ENCODE data around the gene GLB1L3. TPM values are rescaled to one million over a fixed set of nuclear protein-coding genes. Genes with fewer than 3 reads are reported as not detected.

The GLB1L3 gene
- total RNA-seq, 1 experiment from 2014 or later, result not detected

DNA sequence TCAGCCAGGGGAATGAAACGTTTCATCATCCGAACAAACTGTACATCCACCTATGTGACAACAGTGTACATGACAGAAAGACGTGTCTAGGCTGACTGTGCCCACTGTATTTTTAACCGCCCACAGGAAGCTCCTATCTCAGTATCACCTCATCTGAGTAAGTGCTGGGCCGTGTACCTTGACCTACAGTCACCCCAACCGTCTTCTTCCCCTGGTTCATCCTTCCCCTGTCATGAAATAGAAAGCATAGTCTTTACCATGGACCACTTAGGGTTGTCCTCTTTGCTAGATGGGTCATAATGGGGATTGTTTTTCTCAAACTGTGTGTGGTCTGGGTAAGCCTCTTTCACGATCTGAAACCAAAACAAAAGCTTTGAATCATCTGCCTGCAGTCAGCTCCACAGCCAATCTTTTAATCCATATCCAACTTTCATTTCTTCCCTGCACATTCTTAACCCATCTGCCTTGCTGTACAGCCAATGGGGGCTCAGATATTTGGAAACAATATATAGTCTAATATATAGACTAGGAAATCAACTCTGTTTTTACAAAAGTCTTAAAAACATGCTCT, 27.2 kb upstream of the GLB1L3 start:
- no peaks in the 10 kb centered on the region for H3K9me3 ChIP-seq (ENCODE audit: control insufficient read depth in 1 of 2, insufficient read depth in 1 of 2, low read depth in 1 of 2, low read length in 2 of 2)
- H3K36me3 ChIP-seq (ENCODE audit: control insufficient read depth in 1 of 2, insufficient read depth in 2 of 2, low read length in 2 of 2), result peaks cover 14 to 19% of the 10 kb centered on the region in 2 experiments
- DNase-seq (ENCODE audit: low read depth, low spot score) (no peak), ATAC-seq (no peak)
- RAD21 ChIA-PET (ENCODE audit: low non-redundant PET in 1 of 2, low total read pairs in 2 of 2, uncharacterized antibody in 2 of 2, unreplicated experiment in 2 of 2), result no interaction called here
- CTCF ChIA-PET, result no interaction called here
- no peaks in the 10 kb centered on the region for H4K20me1 ChIP-seq (ENCODE audit: insufficient read depth)
- H3K4me1 ChIP-seq (ENCODE audit: control insufficient read depth in 1 of 2, insufficient read depth in 2 of 2, low read length in 2 of 2), result no peaks in the 10 kb centered on the region; a peak in 1 of 4 replicates
- no peak overlapping the region for H3K4me2 ChIP-seq (ENCODE audit: low read length)
- H3K9ac ChIP-seq (ENCODE audit: low read length), result no peak overlapping the region
- H3K79me2 ChIP-seq (ENCODE audit: insufficient read depth, low read length), result peaks cover 6% of the 10 kb centered on the region
- no peak overlapping the region for H3K4me3 ChIP-seq (replicated peaks in 1 of 2; ENCODE audit: low read depth in 1 of 2, low read length in 2 of 2)
- no peaks in the 10 kb centered on the region for H3K27me3 ChIP-seq (ENCODE audit: insufficient read depth, low read length)
- BruUV-seq (replicated peaks), result no TSS peak
- H2AFZ ChIP-seq (ENCODE audit: low read depth, low read length, poor library complexity, severe bottlenecking), result no peak overlapping the region
- POLR2A ChIA-PET, result no interaction called here
- intact Hi-C loops (cut with micrococcal nuclease), result no loop called here
- TF ChIP-seq EGR1 (IDR thresholded peaks at IDR 0.05; ENCODE audit: low read depth) (no peak), FOSL1 (IDR thresholded peaks at IDR 0.05; ENCODE audit: low read depth) (no peak), EZH2phosphoT487 (IDR thresholded peaks at IDR 0.05; ENCODE audit: borderline replicate concordance) (no peak)
- no peaks in the 10 kb centered on the region for H3K9me2 ChIP-seq (ENCODE audit: insufficient read depth)
- no peak overlapping the region for H3K27ac ChIP-seq (ENCODE audit: low read depth, low read length)

DNA sequence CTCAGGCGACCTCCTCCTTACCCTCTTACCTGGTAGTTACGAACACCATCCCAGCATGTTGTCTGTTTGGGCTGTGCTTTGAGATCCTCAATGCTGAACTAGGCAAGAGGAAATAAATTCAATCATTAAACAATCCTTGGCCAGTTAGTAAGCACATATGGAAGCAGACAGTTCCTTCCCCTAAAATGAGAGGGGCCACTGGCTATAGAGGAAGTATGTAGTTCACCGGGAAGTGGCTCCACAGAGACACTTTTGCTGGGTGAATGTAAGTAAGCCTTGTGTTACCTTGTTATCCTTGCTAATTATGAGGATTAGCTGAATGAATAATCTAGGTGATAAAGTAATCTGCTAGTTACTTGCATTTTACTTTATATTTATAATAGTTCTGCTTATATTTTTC, 25.9 kb upstream of the GLB1L3 start:
- no peak overlapping the region for H3K9ac ChIP-seq (ENCODE audit: low read length)
- POLR2A ChIA-PET, result no interaction called here
- RAD21 ChIA-PET (ENCODE audit: low non-redundant PET in 1 of 2, low total read pairs in 2 of 2, uncharacterized antibody in 2 of 2, unreplicated experiment in 2 of 2), result no interaction called here
- no peak overlapping the region for H2AFZ ChIP-seq (ENCODE audit: low read depth, low read length, poor library complexity, severe bottlenecking)
- no peaks in the 10 kb centered on the region for H3K27me3 ChIP-seq (ENCODE audit: insufficient read depth, low read length)
- CTCF ChIA-PET, result no interaction called here
- no peak overlapping the region for H3K4me3 ChIP-seq (replicated peaks in 1 of 2; ENCODE audit: low read depth in 1 of 2, low read length in 2 of 2)
- H3K9me2 ChIP-seq (ENCODE audit: insufficient read depth), result no peaks in the 10 kb centered on the region
- H3K27ac ChIP-seq (ENCODE audit: low read depth, low read length), result no peak overlapping the region
- intact Hi-C loops (cut with micrococcal nuclease), result loop anchor here (10.0 kb wide), 2 partner anchors 325 kb away; no protein-coding TSS in a partner anchor
- no peak for ATAC-seq
- no peaks in the 10 kb centered on the region for H4K20me1 ChIP-seq (ENCODE audit: insufficient read depth)
- H3K79me2 ChIP-seq (ENCODE audit: insufficient read depth, low read length), result peaks cover 18% of the 10 kb centered on the region
- H3K4me2 ChIP-seq (ENCODE audit: low read length), result no peak overlapping the region
- no peak for TF ChIP-seq EZH2 (IDR thresholded peaks at IDR 0.05)
- TF ChIP-seq, protein P1, sequence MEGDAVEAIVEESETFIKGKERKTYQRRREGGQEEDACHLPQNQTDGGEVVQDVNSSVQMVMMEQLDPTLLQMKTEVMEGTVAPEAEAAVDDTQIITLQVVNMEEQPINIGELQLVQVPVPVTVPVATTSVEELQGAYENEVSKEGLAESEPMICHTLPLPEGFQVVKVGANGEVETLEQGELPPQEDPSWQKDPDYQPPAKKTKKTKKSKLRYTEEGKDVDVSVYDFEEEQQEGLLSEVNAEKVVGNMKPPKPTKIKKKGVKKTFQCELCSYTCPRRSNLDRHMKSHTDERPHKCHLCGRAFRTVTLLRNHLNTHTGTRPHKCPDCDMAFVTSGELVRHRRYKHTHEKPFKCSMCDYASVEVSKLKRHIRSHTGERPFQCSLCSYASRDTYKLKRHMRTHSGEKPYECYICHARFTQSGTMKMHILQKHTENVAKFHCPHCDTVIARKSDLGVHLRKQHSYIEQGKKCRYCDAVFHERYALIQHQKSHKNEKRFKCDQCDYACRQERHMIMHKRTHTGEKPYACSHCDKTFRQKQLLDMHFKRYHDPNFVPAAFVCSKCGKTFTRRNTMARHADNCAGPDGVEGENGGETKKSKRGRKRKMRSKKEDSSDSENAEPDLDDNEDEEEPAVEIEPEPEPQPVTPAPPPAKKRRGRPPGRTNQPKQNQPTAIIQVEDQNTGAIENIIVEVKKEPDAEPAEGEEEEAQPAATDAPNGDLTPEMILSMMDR (IDR thresholded peaks at IDR 0.05 in 2 of 3, conservative IDR thresholded peaks at IDR 0.05 in 1 of 3; ENCODE audit: borderline replicate concordance in 1 of 3, insufficient read depth in 1 of 3, low read depth in 2 of 3, low read length in 2 of 3), result no peak
- TF ChIP-seq ZNF274 (IDR thresholded peaks at IDR 0.05; ENCODE audit: low read depth, low read length), result no peak
- TF ChIP-seq FOSL1 (IDR thresholded peaks at IDR 0.05; ENCODE audit: low read depth), result no peak
- TF ChIP-seq, protein P2, sequence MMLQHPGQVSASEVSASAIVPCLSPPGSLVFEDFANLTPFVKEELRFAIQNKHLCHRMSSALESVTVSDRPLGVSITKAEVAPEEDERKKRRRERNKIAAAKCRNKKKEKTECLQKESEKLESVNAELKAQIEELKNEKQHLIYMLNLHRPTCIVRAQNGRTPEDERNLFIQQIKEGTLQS (IDR thresholded peaks at IDR 0.05), result no peak
- TF ChIP-seq, protein P3, sequence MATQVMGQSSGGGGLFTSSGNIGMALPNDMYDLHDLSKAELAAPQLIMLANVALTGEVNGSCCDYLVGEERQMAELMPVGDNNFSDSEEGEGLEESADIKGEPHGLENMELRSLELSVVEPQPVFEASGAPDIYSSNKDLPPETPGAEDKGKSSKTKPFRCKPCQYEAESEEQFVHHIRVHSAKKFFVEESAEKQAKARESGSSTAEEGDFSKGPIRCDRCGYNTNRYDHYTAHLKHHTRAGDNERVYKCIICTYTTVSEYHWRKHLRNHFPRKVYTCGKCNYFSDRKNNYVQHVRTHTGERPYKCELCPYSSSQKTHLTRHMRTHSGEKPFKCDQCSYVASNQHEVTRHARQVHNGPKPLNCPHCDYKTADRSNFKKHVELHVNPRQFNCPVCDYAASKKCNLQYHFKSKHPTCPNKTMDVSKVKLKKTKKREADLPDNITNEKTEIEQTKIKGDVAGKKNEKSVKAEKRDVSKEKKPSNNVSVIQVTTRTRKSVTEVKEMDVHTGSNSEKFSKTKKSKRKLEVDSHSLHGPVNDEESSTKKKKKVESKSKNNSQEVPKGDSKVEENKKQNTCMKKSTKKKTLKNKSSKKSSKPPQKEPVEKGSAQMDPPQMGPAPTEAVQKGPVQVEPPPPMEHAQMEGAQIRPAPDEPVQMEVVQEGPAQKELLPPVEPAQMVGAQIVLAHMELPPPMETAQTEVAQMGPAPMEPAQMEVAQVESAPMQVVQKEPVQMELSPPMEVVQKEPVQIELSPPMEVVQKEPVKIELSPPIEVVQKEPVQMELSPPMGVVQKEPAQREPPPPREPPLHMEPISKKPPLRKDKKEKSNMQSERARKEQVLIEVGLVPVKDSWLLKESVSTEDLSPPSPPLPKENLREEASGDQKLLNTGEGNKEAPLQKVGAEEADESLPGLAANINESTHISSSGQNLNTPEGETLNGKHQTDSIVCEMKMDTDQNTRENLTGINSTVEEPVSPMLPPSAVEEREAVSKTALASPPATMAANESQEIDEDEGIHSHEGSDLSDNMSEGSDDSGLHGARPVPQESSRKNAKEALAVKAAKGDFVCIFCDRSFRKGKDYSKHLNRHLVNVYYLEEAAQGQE (IDR thresholded peaks at IDR 0.05; ENCODE audit: low read depth), result no peak
- no peak for TF ChIP-seq ELF1 (IDR thresholded peaks at IDR 0.05; ENCODE audit: borderline replicate concordance, low read depth)
- TF ChIP-seq, protein P4, sequence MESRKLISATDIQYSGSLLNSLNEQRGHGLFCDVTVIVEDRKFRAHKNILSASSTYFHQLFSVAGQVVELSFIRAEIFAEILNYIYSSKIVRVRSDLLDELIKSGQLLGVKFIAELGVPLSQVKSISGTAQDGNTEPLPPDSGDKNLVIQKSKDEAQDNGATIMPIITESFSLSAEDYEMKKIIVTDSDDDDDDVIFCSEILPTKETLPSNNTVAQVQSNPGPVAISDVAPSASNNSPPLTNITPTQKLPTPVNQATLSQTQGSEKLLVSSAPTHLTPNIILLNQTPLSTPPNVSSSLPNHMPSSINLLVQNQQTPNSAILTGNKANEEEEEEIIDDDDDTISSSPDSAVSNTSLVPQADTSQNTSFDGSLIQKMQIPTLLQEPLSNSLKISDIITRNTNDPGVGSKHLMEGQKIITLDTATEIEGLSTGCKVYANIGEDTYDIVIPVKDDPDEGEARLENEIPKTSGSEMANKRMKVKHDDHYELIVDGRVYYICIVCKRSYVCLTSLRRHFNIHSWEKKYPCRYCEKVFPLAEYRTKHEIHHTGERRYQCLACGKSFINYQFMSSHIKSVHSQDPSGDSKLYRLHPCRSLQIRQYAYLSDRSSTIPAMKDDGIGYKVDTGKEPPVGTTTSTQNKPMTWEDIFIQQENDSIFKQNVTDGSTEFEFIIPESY (IDR thresholded peaks at IDR 0.05; ENCODE audit: extremely low read depth, insufficient replicate concordance, low read length), result no peak
- TF ChIP-seq CEBPB (IDR thresholded peaks at IDR 0.05; ENCODE audit: low read depth), result no peak
- DNase-seq (ENCODE audit: low read depth, low spot score), result no peak
- H3K4me1 ChIP-seq (ENCODE audit: control insufficient read depth in 1 of 2, insufficient read depth in 2 of 2, low read length in 2 of 2), result peaks cover 2 to 9% of the 10 kb centered on the region in 2 experiments; a peak in 2 of 4 replicates
- no TSS peak for BruUV-seq (replicated peaks)
- H3K9me3 ChIP-seq (ENCODE audit: control insufficient read depth in 1 of 2, insufficient read depth in 1 of 2, low read depth in 1 of 2, low read length in 2 of 2), result no peaks in the 10 kb centered on the region
- peaks cover 10 to 11% of the 10 kb centered on the region in 2 experiments; a peak in 3 of 4 replicates for H3K36me3 ChIP-seq (ENCODE audit: control insufficient read depth in 1 of 2, insufficient read depth in 2 of 2, low read length in 2 of 2)
